ENCODE data around the gene SYT4.

Gene SYT4

GRCh38 chr18:43276491-43276890, 799 bp downstream of the SYT4 start:
- no peaks in the 10 kb centered on the region for H3K9me3 ChIP-seq (ENCODE audit: control insufficient read depth, low read length)
- H3K79me2 ChIP-seq: no peaks in the 10 kb centered on the region
- no peaks in the 10 kb centered on the region for H3K36me3 ChIP-seq (ENCODE audit: control insufficient read depth, insufficient read depth, low read length)
- no peak for TF ChIP-seq CTCF (IDR thresholded peaks at IDR 0.05)
- H3K9ac ChIP-seq: peak overlapping the region; percentile 3
- peak overlapping the region; percentile 81 for H2AFZ ChIP-seq
- peak overlapping the region; percentile 96 for H3K27ac ChIP-seq
- H3K4me1 ChIP-seq: peaks cover 17% of the 10 kb centered on the region
- no peak overlapping the region for H3K4me2 ChIP-seq (ENCODE audit: low read length)
- no peak overlapping the region for H3K4me3 ChIP-seq (ENCODE audit: low read depth, low read length)
- no peaks in the 10 kb centered on the region for H3K27me3 ChIP-seq (ENCODE audit: control insufficient read depth, insufficient read depth, low read length)

- Histone ChIP-seq H3K79me2 (no peaks in the 10 kb centered on the region), H3K9me3 (ENCODE audit: control insufficient read depth, low read length) (no peaks in the 10 kb centered on the region), H3K27me3 (ENCODE audit: control insufficient read depth, insufficient read depth, low read length) (no peaks in the 10 kb centered on the region), H3K4me3 (ENCODE audit: low read depth, low read length) (no peak overlapping the region), H3K9ac (no peak overlapping the region), H3K4me2 (ENCODE audit: low read length) (no peak overlapping the region), H3K4me1 (peaks cover 17% of the 10 kb centered on the region), H3K27ac (no peak overlapping the region), H2AFZ (no peak overlapping the region), H3K36me3 (ENCODE audit: control insufficient read depth, insufficient read depth, low read length) (no peaks in the 10 kb centered on the region)
- TF ChIP-seq CTCF (IDR thresholded peaks at IDR 0.05): no peak
Observed at GRCh38 chr18:43275546-43275945, 1.7 kb downstream of the SYT4 start.

- Histone ChIP-seq H3K4me3 (ENCODE audit: low read depth, low read length) (no peak overlapping the region), H3K4me2 (ENCODE audit: low read length) (no peak overlapping the region), H3K4me1 (peaks cover 17% of the 10 kb centered on the region), H3K36me3 (ENCODE audit: control insufficient read depth, insufficient read depth, low read length) (no peaks in the 10 kb centered on the region), H3K79me2 (no peaks in the 10 kb centered on the region), H2AFZ (no peak overlapping the region), H3K9ac (no peak overlapping the region), H3K27ac (no peak overlapping the region), H3K27me3 (ENCODE audit: control insufficient read depth, insufficient read depth, low read length) (no peaks in the 10 kb centered on the region), H3K9me3 (ENCODE audit: control insufficient read depth, low read length) (no peaks in the 10 kb centered on the region)
- no peak for TF ChIP-seq CTCF (IDR thresholded peaks at IDR 0.05)
Observed at GRCh38 chr18:43274526-43274925, 2.8 kb downstream of the SYT4 start.

GRCh38 chr18:43271593-43272432, 5.5 kb downstream of the SYT4 start:
- no peak overlapping the region for H2AFZ ChIP-seq
- no peak overlapping the region for H3K9ac ChIP-seq
- peaks cover 4% of the 10 kb centered on the region for H3K4me1 ChIP-seq
- TF ChIP-seq CTCF (IDR thresholded peaks at IDR 0.05): peak; percentile 82
- H3K79me2 ChIP-seq: no peaks in the 10 kb centered on the region
- no peaks in the 10 kb centered on the region for H3K36me3 ChIP-seq (ENCODE audit: control insufficient read depth, insufficient read depth, low read length)
- no peak overlapping the region for H3K27ac ChIP-seq
- H3K4me3 ChIP-seq (ENCODE audit: low read depth, low read length): no peak overlapping the region
- no peaks in the 10 kb centered on the region for H3K9me3 ChIP-seq (ENCODE audit: control insufficient read depth, low read length)
- H3K27me3 ChIP-seq (ENCODE audit: control insufficient read depth, insufficient read depth, low read length): no peaks in the 10 kb centered on the region
- no peak overlapping the region for H3K4me2 ChIP-seq (ENCODE audit: low read length)

- no peaks in the 10 kb centered on the region for H3K4me1 ChIP-seq
- no peak overlapping the region for H3K4me3 ChIP-seq (ENCODE audit: low read depth, low read length)
- no peaks in the 10 kb centered on the region for H3K9me3 ChIP-seq (ENCODE audit: control insufficient read depth, low read length)
- H2AFZ ChIP-seq: no peak overlapping the region
- H3K27ac ChIP-seq: no peak overlapping the region
- no peak for TF ChIP-seq CTCF (IDR thresholded peaks at IDR 0.05)
- H3K27me3 ChIP-seq (ENCODE audit: control insufficient read depth, insufficient read depth, low read length): no peaks in the 10 kb centered on the region
- no peak overlapping the region for H3K9ac ChIP-seq
- H3K79me2 ChIP-seq: no peaks in the 10 kb centered on the region
- H3K36me3 ChIP-seq (ENCODE audit: control insufficient read depth, insufficient read depth, low read length): no peaks in the 10 kb centered on the region
- H3K4me2 ChIP-seq (ENCODE audit: low read length): no peak overlapping the region
Observed at GRCh38 chr18:43267818-43268217, 9.5 kb downstream of the SYT4 start.

Measured in parathyroid adenoma (tissue), 2 donors.